Osteocyte (in vitro differentiated cells): ENCODE measurements around the gene RNF113B. TPM values are rescaled to one million over a fixed set of nuclear protein-coding genes. Genes with fewer than 3 reads are reported as not detected.

ENCODE experiments used
- DNase-seq: peaks from one replicate; pipeline ENCODE4 v3.0.0; 2021; ENCODE audit warnings: mixed read lengths; ENCODE audit not compliant: unreplicated experiment; ENCODE audit errors: extremely low spot score
- H3K27ac Mint-ChIP-seq: one replicate; pipeline ENCODE4 v1.8.0; 2021; ENCODE audit warnings: mild to moderate bottlenecking, mixed read lengths; ENCODE audit not compliant: unreplicated experiment
- H3K27me3 Mint-ChIP-seq: one replicate; pipeline ENCODE4 v1.8.0; 2021; ENCODE audit warnings: mixed read lengths; ENCODE audit not compliant: unreplicated experiment
- H3K36me3 Mint-ChIP-seq: one replicate; pipeline ENCODE4 v1.8.0; 2021; ENCODE audit warnings: mixed read lengths; ENCODE audit not compliant: unreplicated experiment
- H3K4me1 Mint-ChIP-seq: one replicate; pipeline ENCODE4 v1.8.0; 2021; ENCODE audit warnings: mixed read lengths; ENCODE audit not compliant: unreplicated experiment
- H3K4me3 Mint-ChIP-seq: one replicate; pipeline ENCODE4 v1.8.0; 2021; ENCODE audit warnings: mild to moderate bottlenecking, moderate library complexity, mixed read lengths; ENCODE audit not compliant: unreplicated experiment
- H3K9me3 Mint-ChIP-seq: one replicate; pipeline ENCODE4 v1.8.0; 2021; ENCODE audit warnings: mixed read lengths; ENCODE audit not compliant: unreplicated experiment
- total RNA-seq: library from RNA; stranded (reverse); gene quantifications from 2 replicates; pipeline ENCODE4 v1.2.1, GENCODE V29; 2021
- TF ChIP-seq, protein P1 (sequence below): fragments of 200-600 bp; sonication (generic); IDR thresholded peaks from 2 replicates; pipeline ENCODE4 v1.5.0; 2021; ENCODE audit warnings: antibody characterized with exemption, mild to moderate bottlenecking, moderate library complexity

RNF113B gene
- total RNA-seq, 1 donor from 2014 or later, result not detected

- DNase-seq, result no peak
- Mint-ChIP-seq H3K27ac (peak overlapping the region; percentile 94), H3K4me1 (peaks cover 65% of the 10 kb centered on the region), H3K9me3 (no peaks in the 10 kb centered on the region), H3K27me3 (no peaks in the 10 kb centered on the region), H3K4me3 (no peak overlapping the region), H3K36me3 (peaks cover 13% of the 10 kb centered on the region)
- TF ChIP-seq, protein P1, sequence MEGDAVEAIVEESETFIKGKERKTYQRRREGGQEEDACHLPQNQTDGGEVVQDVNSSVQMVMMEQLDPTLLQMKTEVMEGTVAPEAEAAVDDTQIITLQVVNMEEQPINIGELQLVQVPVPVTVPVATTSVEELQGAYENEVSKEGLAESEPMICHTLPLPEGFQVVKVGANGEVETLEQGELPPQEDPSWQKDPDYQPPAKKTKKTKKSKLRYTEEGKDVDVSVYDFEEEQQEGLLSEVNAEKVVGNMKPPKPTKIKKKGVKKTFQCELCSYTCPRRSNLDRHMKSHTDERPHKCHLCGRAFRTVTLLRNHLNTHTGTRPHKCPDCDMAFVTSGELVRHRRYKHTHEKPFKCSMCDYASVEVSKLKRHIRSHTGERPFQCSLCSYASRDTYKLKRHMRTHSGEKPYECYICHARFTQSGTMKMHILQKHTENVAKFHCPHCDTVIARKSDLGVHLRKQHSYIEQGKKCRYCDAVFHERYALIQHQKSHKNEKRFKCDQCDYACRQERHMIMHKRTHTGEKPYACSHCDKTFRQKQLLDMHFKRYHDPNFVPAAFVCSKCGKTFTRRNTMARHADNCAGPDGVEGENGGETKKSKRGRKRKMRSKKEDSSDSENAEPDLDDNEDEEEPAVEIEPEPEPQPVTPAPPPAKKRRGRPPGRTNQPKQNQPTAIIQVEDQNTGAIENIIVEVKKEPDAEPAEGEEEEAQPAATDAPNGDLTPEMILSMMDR, result no peak
These were observed 1.2 kb downstream of the RNF113B start for GRCh38 chr13:98175823-98176222.

DNA sequence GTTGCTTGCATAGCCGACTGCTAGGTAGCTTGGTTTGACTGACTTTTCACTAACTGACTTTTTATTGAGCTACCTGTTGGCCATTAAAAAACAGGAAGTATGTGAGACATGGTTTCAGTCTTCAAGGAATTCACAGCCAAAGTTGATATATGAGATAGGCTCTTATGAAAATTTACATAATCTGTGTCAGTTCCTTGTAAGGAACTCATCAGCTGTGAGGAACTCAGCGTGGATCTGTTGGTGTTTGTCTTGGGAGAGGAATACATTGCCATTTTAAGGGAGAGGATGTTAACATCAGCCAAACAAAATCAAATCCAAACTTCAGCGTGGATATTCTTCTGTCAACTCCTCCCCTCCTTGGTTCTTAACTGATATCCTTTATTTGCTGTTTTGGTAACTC is 2.0 kb downstream of the RNF113B start:
- peaks cover 9% of the 10 kb centered on the region for H3K36me3 Mint-ChIP-seq
- peak overlapping the region; percentile 94 for H3K27ac Mint-ChIP-seq
- no peak for DNase-seq
- no peaks in the 10 kb centered on the region for H3K9me3 Mint-ChIP-seq
- H3K4me1 Mint-ChIP-seq, result peaks cover 64% of the 10 kb centered on the region
- no peaks in the 10 kb centered on the region for H3K27me3 Mint-ChIP-seq
- peak overlapping the region; percentile 26 for H3K4me3 Mint-ChIP-seq
- TF ChIP-seq, protein P1, result no peak

DNA sequence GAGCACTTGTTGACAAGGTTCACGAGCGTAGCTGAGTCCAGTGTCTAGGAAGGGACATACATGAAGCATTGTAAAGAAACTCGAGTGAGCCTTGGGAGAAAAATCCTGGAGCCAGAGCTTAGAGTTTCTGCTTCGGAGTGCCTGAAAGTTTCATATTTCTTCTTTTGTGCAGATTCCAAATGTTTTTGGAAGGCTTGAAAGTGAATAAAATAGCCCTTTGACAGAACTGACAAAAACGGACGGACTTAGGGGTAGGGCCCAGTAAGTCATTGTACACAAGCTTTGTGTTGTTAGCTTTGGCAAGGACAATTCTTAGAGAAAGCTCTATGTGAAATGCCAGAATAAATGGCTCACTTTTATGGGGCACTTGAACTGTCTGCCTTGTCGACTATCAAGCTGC is 2.8 kb downstream of the RNF113B start:
- peak overlapping the region; percentile 94 for H3K27ac Mint-ChIP-seq

GRCh38 chr13:98173431-98174152 is 3.5 kb downstream of the RNF113B start:
- TF ChIP-seq, protein P1, result no peak
- Mint-ChIP-seq H3K27me3 (no peaks in the 10 kb centered on the region), H3K4me3 (peak overlapping the region; percentile 4), H3K27ac (peak overlapping the region; percentile 94), H3K36me3 (peaks cover 10% of the 10 kb centered on the region), H3K4me1 (peaks cover 75% of the 10 kb centered on the region), H3K9me3 (no peaks in the 10 kb centered on the region)
- DNase-seq, result no peak

More for the DNA sequence above, 2.8 kb downstream of the RNF113B start:
- TF ChIP-seq, protein P1, result no peak
- Mint-ChIP-seq H3K4me1 (peaks cover 70% of the 10 kb centered on the region), H3K4me3 (peak overlapping the region; percentile 26), H3K9me3 (no peaks in the 10 kb centered on the region), H3K27me3 (no peaks in the 10 kb centered on the region), H3K36me3 (peaks cover 9% of the 10 kb centered on the region)
- no peak for DNase-seq

- peaks cover 8% of the 10 kb centered on the region for H3K36me3 Mint-ChIP-seq
These were observed 4.3 kb downstream of the RNF113B start for GRCh38 chr13:98172590-98173422.

More at GRCh38 chr13:98172590-98173422, 4.3 kb downstream of the RNF113B start:
- peak overlapping the region; percentile 61 for H3K4me3 Mint-ChIP-seq
- TF ChIP-seq, protein P1, result no peak
- no peak for DNase-seq
- peak overlapping the region; percentile 94 for H3K27ac Mint-ChIP-seq
- no peaks in the 10 kb centered on the region for H3K27me3 Mint-ChIP-seq
- no peaks in the 10 kb centered on the region for H3K9me3 Mint-ChIP-seq
- H3K4me1 Mint-ChIP-seq, result peaks cover 81% of the 10 kb centered on the region
